ENCODE data around the gene CAPZA1.

Gene CAPZA1

DNA sequence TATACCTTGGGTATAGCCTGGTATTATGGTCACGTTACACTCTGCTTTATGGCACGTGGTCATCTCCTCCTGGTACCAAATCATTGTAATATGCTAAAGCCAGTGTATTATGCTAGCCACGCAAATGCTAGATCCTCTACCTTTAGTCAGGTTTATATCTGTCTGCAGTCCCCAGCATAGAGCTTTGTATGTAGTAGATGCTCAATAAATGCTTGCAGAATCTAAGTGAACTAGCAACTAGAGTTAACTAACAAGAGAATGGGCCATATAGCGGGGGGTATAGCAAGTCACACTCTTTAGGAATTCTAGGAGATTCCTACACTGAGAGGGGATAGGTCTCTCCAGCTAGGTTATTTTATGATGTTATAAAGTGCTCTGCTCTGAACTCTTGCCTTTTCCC is 57.9 kb downstream of the CAPZA1 start:
- no peak overlapping the region for H3K9ac ChIP-seq (ENCODE audit: low read length)
- peaks cover 20% of the 10 kb centered on the region for H3K4me1 ChIP-seq (ENCODE audit: control insufficient read depth, insufficient read depth, low read length)

DNA sequence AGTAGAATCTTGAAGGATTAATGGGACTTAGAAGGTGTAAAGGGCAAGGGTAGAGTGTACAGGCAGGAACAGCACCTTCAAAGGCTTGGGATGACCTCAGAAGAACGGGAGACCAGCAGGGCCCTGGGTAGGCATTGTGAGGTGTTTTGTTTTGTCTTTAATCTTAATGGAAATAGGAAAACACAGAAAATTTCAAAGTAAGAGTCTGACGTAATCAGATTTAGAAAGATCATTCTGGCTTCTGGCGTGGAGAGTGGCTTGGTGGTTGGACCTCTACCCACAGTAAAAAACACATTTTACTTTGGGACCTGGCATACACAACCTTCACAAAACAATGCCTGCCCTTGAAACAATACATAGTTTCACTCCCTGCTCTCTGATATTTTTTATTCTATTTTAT is 59.0 kb downstream of the CAPZA1 start:
- H3K27me3 ChIP-seq (ENCODE audit: control insufficient read depth, insufficient read depth, low read length) = peaks cover 24% of the 10 kb centered on the region
- H3K9me3 ChIP-seq (ENCODE audit: control insufficient read depth, insufficient read depth, low read depth, low read length) = no peaks in the 10 kb centered on the region
- no peak overlapping the region for H3K9ac ChIP-seq (ENCODE audit: low read length)
- H3K4me1 ChIP-seq (ENCODE audit: control insufficient read depth, insufficient read depth, low read length) = peaks cover 14% of the 10 kb centered on the region
- H3K27ac ChIP-seq (ENCODE audit: low read depth, low read length) = no peak overlapping the region
- H3K36me3 ChIP-seq (ENCODE audit: control insufficient read depth, insufficient read depth, low read length) = no peaks in the 10 kb centered on the region
- no peak overlapping the region for H3K4me3 ChIP-seq (ENCODE audit: low read depth, low read length)

More for the DNA sequence above, 57.9 kb downstream of the CAPZA1 start:
- Histone ChIP-seq H3K27me3 (ENCODE audit: control insufficient read depth, insufficient read depth, low read length) (peaks cover 24% of the 10 kb centered on the region), H3K4me3 (ENCODE audit: low read depth, low read length) (no peak overlapping the region), H3K27ac (ENCODE audit: low read depth, low read length) (no peak overlapping the region), H3K36me3 (ENCODE audit: control insufficient read depth, insufficient read depth, low read length) (no peaks in the 10 kb centered on the region), H3K9me3 (ENCODE audit: control insufficient read depth, insufficient read depth, low read depth, low read length) (no peaks in the 10 kb centered on the region)

DNA sequence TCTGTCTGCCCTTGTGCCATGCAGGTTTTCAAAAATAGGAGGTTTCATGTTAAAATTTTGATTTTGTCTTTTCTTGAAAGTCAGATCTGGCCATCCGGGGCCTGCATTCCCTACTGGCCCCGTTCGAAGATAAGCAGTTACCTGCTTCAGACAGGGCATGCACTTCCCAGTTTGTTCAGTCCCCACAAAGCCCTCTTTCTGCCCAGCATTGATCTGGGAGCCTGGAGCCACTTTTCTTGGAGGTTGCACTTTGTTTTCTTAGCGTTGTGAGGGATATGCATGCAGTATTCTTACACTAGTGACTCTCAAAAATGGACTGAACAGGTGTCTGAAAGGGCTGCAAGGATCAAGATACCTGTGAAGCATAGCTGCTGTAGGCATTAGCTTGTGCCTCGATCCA is 66.3 kb downstream of the CAPZA1 start:
- no peak overlapping the region for H3K4me3 ChIP-seq (ENCODE audit: low read depth, low read length)
- H3K9ac ChIP-seq (ENCODE audit: low read length) = no peak overlapping the region
- no peaks in the 10 kb centered on the region for H3K27me3 ChIP-seq (ENCODE audit: control insufficient read depth, insufficient read depth, low read length)
- no peaks in the 10 kb centered on the region for H3K36me3 ChIP-seq (ENCODE audit: control insufficient read depth, insufficient read depth, low read length)
- H3K4me1 ChIP-seq (ENCODE audit: control insufficient read depth, insufficient read depth, low read length) = peaks cover 3% of the 10 kb centered on the region; the same call in 1 of the 2 replicates
- no peak overlapping the region for H3K27ac ChIP-seq (ENCODE audit: low read depth, low read length)
- no peaks in the 10 kb centered on the region for H3K9me3 ChIP-seq (ENCODE audit: control insufficient read depth, insufficient read depth, low read depth, low read length)

DNA sequence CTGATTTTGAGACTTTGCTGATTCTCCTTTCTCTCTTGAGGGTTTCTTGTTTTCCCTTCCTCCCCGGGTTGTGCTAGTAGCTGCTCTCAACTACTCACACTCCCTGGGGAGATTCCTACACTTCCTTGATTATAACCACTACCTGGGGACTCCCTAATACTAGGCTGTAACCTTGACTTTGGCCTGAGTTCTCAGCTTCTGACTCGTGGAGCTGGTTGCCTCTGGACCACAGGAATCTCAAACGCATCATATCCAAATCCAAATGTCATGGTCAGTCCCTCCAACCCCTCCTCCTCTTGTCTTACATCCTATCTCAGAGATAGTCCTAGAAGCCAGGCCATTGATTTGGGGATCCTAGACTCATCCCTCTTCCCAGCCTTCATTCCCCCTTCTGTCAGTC is 66.8 kb downstream of the CAPZA1 start:
- Histone ChIP-seq H3K4me3 (ENCODE audit: low read depth, low read length) (no peak overlapping the region), H3K9ac (ENCODE audit: low read length) (no peak overlapping the region), H3K36me3 (ENCODE audit: control insufficient read depth, insufficient read depth, low read length) (peaks cover 1% of the 10 kb centered on the region; the same call in 1 of the 2 replicates), H3K9me3 (ENCODE audit: control insufficient read depth, insufficient read depth, low read depth, low read length) (no peaks in the 10 kb centered on the region), H3K4me1 (ENCODE audit: control insufficient read depth, insufficient read depth, low read length) (peaks cover 3% of the 10 kb centered on the region; the same call in 1 of the 2 replicates), H3K27me3 (ENCODE audit: control insufficient read depth, insufficient read depth, low read length) (no peaks in the 10 kb centered on the region), H3K27ac (ENCODE audit: low read depth, low read length) (no peak overlapping the region)

- H3K27me3 ChIP-seq (ENCODE audit: control insufficient read depth, insufficient read depth, low read length) = no peaks in the 10 kb centered on the region
- peaks cover 3% of the 10 kb centered on the region; the same call in 1 of the 2 replicates for H3K4me1 ChIP-seq (ENCODE audit: control insufficient read depth, insufficient read depth, low read length)
- H3K27ac ChIP-seq (ENCODE audit: low read depth, low read length) = no peak overlapping the region
- no peaks in the 10 kb centered on the region for H3K9me3 ChIP-seq (ENCODE audit: control insufficient read depth, insufficient read depth, low read depth, low read length)
- no peak overlapping the region for H3K9ac ChIP-seq (ENCODE audit: low read length)
- H3K36me3 ChIP-seq (ENCODE audit: control insufficient read depth, insufficient read depth, low read length) = peaks cover 5% of the 10 kb centered on the region; the same call in 1 of the 2 replicates
- no peak overlapping the region for H3K4me3 ChIP-seq (ENCODE audit: low read depth, low read length)
Measured at GRCh38 chr1:112686835-112687234, 67.2 kb downstream of the CAPZA1 start.

- H3K9ac ChIP-seq (ENCODE audit: low read length) = no peak overlapping the region
- H3K36me3 ChIP-seq (ENCODE audit: control insufficient read depth, insufficient read depth, low read length) = peaks cover 10% of the 10 kb centered on the region; the same call in 1 of the 2 replicates
- H3K9me3 ChIP-seq (ENCODE audit: control insufficient read depth, insufficient read depth, low read depth, low read length) = no peaks in the 10 kb centered on the region
- peaks cover 3% of the 10 kb centered on the region; the same call in 1 of the 2 replicates for H3K4me1 ChIP-seq (ENCODE audit: control insufficient read depth, insufficient read depth, low read length)
- H3K27ac ChIP-seq (ENCODE audit: low read depth, low read length) = no peak overlapping the region
- no peaks in the 10 kb centered on the region for H3K27me3 ChIP-seq (ENCODE audit: control insufficient read depth, insufficient read depth, low read length)
- H3K4me3 ChIP-seq (ENCODE audit: low read depth, low read length) = no peak overlapping the region
Measured at GRCh38 chr1:112687361-112687760, 67.7 kb downstream of the CAPZA1 start.

DNA sequence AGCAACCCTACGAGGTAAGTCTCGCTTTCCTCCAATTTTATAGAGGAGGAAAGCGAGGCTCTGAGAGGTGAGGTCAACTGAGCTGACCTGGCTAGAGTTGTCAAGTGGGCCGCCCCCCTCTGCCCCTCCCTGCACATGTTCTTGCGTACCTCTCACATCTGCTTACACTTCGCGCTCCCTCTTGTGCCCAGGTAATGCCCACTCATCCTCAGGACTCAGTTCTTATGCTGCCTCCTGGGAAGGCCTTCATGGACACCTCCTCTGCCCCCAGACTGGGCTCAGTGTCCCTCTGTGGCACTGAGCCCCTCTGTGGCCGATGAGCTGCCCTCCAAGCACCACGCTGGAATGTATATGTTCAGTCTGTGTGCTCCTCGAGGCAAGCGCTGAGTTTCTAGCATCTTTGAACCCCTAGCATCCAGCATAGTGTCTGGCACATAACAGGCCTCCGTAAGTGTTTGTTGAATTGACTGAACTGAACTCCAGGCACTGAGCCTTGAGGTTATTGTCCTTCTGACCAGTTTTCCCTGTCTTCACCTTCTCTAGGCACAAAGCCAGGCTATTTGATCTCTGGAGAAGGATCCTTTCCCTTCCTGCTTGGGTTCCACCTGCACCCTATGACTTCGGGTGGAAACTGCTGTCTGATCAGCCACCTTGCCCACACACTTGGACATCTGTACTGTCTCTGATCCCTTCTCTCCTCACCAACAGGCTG is 68.3 kb downstream of the CAPZA1 start:
- Histone ChIP-seq H3K4me1 (ENCODE audit: control insufficient read depth, insufficient read depth, low read length) (peaks cover 3% of the 10 kb centered on the region; the same call in 1 of the 2 replicates), H3K27me3 (ENCODE audit: control insufficient read depth, insufficient read depth, low read length) (no peaks in the 10 kb centered on the region), H3K9ac (ENCODE audit: low read length) (no peak overlapping the region), H3K9me3 (ENCODE audit: control insufficient read depth, insufficient read depth, low read depth, low read length) (no peaks in the 10 kb centered on the region), H3K27ac (ENCODE audit: low read depth, low read length) (no peak overlapping the region), H3K36me3 (ENCODE audit: control insufficient read depth, insufficient read depth, low read length) (peaks cover 15% of the 10 kb centered on the region; the same call in 1 of the 2 replicates), H3K4me3 (ENCODE audit: low read depth, low read length) (no peak overlapping the region)

GRCh38 chr1:112688781-112689193 is 69.2 kb downstream of the CAPZA1 start:
- Histone ChIP-seq H3K4me1 (ENCODE audit: control insufficient read depth, insufficient read depth, low read length) (peaks cover 3% of the 10 kb centered on the region; the same call in 1 of the 2 replicates), H3K9ac (ENCODE audit: low read length) (no peak overlapping the region), H3K9me3 (ENCODE audit: control insufficient read depth, insufficient read depth, low read depth, low read length) (no peaks in the 10 kb centered on the region), H3K27ac (ENCODE audit: low read depth, low read length) (no peak overlapping the region), H3K4me3 (ENCODE audit: low read depth, low read length) (no peak overlapping the region), H3K27me3 (ENCODE audit: control insufficient read depth, insufficient read depth, low read length) (no peaks in the 10 kb centered on the region), H3K36me3 (ENCODE audit: control insufficient read depth, insufficient read depth, low read length) (peaks cover 19% of the 10 kb centered on the region)

GRCh38 chr1:112689196-112689841 is 69.7 kb downstream of the CAPZA1 start:
- Histone ChIP-seq H3K36me3 (ENCODE audit: control insufficient read depth, insufficient read depth, low read length) (peaks cover 24% of the 10 kb centered on the region), H3K27me3 (ENCODE audit: control insufficient read depth, insufficient read depth, low read length) (no peaks in the 10 kb centered on the region), H3K9me3 (ENCODE audit: control insufficient read depth, insufficient read depth, low read depth, low read length) (no peaks in the 10 kb centered on the region), H3K4me3 (ENCODE audit: low read depth, low read length) (no peak overlapping the region), H3K4me1 (ENCODE audit: control insufficient read depth, insufficient read depth, low read length) (peaks cover 3% of the 10 kb centered on the region; the same call in 1 of the 2 replicates), H3K9ac (ENCODE audit: low read length) (no peak overlapping the region), H3K27ac (ENCODE audit: low read depth, low read length) (no peak overlapping the region)

- H3K4me3 ChIP-seq (ENCODE audit: low read depth, low read length) = no peak overlapping the region
- H3K9me3 ChIP-seq (ENCODE audit: control insufficient read depth, insufficient read depth, low read depth, low read length) = no peaks in the 10 kb centered on the region
- H3K36me3 ChIP-seq (ENCODE audit: control insufficient read depth, insufficient read depth, low read length) = peaks cover 29% of the 10 kb centered on the region
- peaks cover 3% of the 10 kb centered on the region; the same call in 1 of the 2 replicates for H3K4me1 ChIP-seq (ENCODE audit: control insufficient read depth, insufficient read depth, low read length)
- no peaks in the 10 kb centered on the region for H3K27me3 ChIP-seq (ENCODE audit: control insufficient read depth, insufficient read depth, low read length)
- no peak overlapping the region for H3K27ac ChIP-seq (ENCODE audit: low read depth, low read length)
- H3K9ac ChIP-seq (ENCODE audit: low read length) = no peak overlapping the region
Measured at GRCh38 chr1:112689842-112690237, 70.2 kb downstream of the CAPZA1 start.

- Histone ChIP-seq H3K4me3 (ENCODE audit: low read depth, low read length) (no peak overlapping the region), H3K4me1 (ENCODE audit: control insufficient read depth, insufficient read depth, low read length) (peaks cover 4% of the 10 kb centered on the region; the same call in 1 of the 2 replicates), H3K27me3 (ENCODE audit: control insufficient read depth, insufficient read depth, low read length) (peaks cover 6% of the 10 kb centered on the region; the same call in 1 of the 2 replicates), H3K27ac (ENCODE audit: low read depth, low read length) (no peak overlapping the region), H3K36me3 (ENCODE audit: control insufficient read depth, insufficient read depth, low read length) (peaks cover 45% of the 10 kb centered on the region), H3K9ac (ENCODE audit: low read length) (no peak overlapping the region), H3K9me3 (ENCODE audit: control insufficient read depth, insufficient read depth, low read depth, low read length) (no peaks in the 10 kb centered on the region)
Measured at GRCh38 chr1:112692681-112693080, 73.0 kb downstream of the CAPZA1 start.
